HCT116 (cell line): Measurements from ENCODE around the gene MIEF1. TPM values are rescaled to one million over a fixed set of nuclear protein-coding genes. Genes with fewer than 3 reads are reported as not detected.

ENCODE experiments used
- ATAC-seq: fragments of 200-7000 bp; cut with Tn5 transposase; 2 replicates; pipeline ENCODE4 v1.9.1; 2020; ENCODE audit warnings: mild to moderate bottlenecking, moderate library complexity
- BruUV-seq: library from RNA; stranded (reverse); fragments of 400-500 nt; replicated peaks from 2 replicates; lab custom pipeline; 2021; lab: Mats Ljungman, UMichigan
- CTCF ChIA-PET: fragments of 300-600 bp; sonication (Branson Sonifier 250); formaldehyde crosslinking; loops from one replicate; lab custom pipeline; 2021; ENCODE audit warnings: antibody characterized with exemption; lab: Charles Lee
- POLR2A ChIA-PET: fragments of 300-600, 350-600 bp; sonication (Branson Sonifier 250); formaldehyde crosslinking; loops from one replicate; lab custom pipeline; 2021; ENCODE audit warnings: antibody characterized with exemption; lab: Charles Lee
- RAD21 ChIA-PET, 2 experiments: fragments of 300-600 bp; sonication (Branson Sonifier 250); formaldehyde crosslinking; loops; one replicate each; lab custom pipeline; 2023; ENCODE audit warnings: low total read pairs in 2 of 2; ENCODE audit not compliant: uncharacterized antibody in 2 of 2, unreplicated experiment in 2 of 2, low non-redundant PET in 1 of 2; lab: Charles Lee
- DNase-seq: peaks from one replicate; pipeline ENCODE4 v3.0.0-alpha.2; 2010; ENCODE audit warnings: low read depth, low spot score
- H2AFZ ChIP-seq: fragments of 200-600 bp; shearing (Covaris generic), sonication (generic); 2 replicates; pipeline ENCODE4 v1.6.1; 2017; ENCODE audit warnings: low read depth, mixed run types, mixed read lengths, antibody characterized with exemption, low read length; ENCODE audit not compliant: poor library complexity, severe bottlenecking
- H3K27ac ChIP-seq: 2 replicates; pipeline ENCODE4 v1.5.1; 2012; ENCODE audit warnings: low read depth, low read length
- H3K27me3 ChIP-seq: fragments of 200-600 bp; sonication (generic); 2 replicates; pipeline ENCODE4 v1.6.1; 2016; ENCODE audit warnings: mixed run types, low read length, mixed read lengths; ENCODE audit not compliant: insufficient read depth
- H3K36me3 ChIP-seq, 2 experiments: fragments of 200-500 bp in 1 of 2; fragments of 200-600 bp in 1 of 2; sonication (Bioruptor generic) in 1 of 2; sonication (generic) in 1 of 2; 2 replicates each; pipeline versions ENCODE4 v1.5.1 to v1.6.1; 2014 to 2016; ENCODE audit warnings: low read length in 2 of 2, inconsistent platforms in 1 of 2, mixed read lengths in 1 of 2, mixed run types in 1 of 2; ENCODE audit not compliant: insufficient read depth in 2 of 2, control insufficient read depth in 1 of 2
- H3K4me1 ChIP-seq, 2 experiments: fragments of 200-600 bp in 1 of 2; sonication (generic) in 1 of 2; 2 replicates each; pipeline versions ENCODE4 v1.5.1 to v1.6.1; 2012 to 2017; ENCODE audit warnings: low read length in 2 of 2, inconsistent platforms in 1 of 2, mild to moderate bottlenecking in 1 of 2, mixed read lengths in 1 of 2, mixed run types in 1 of 2, moderate library complexity in 1 of 2; ENCODE audit not compliant: insufficient read depth in 2 of 2, control insufficient read depth in 1 of 2
- H3K4me2 ChIP-seq: fragments of 200-600 bp; sonication (generic); 2 replicates; pipeline ENCODE4 v1.6.1; 2017; ENCODE audit warnings: mixed run types, low read length, mixed read lengths
- H3K4me3 ChIP-seq, 2 experiments: fragments of 200-600 bp in 1 of 2; sonication (generic) in 1 of 2; replicated peaks in 1 of 2; 2 replicates each; pipeline ENCODE4 v1.5.1; 2011 to 2016; ENCODE audit warnings: low read length in 2 of 2, control low read depth in 1 of 2, low read depth in 1 of 2, mild to moderate bottlenecking in 1 of 2, mixed read lengths in 1 of 2, mixed run types in 1 of 2
- H3K79me2 ChIP-seq: fragments of 200-600 bp; sonication (generic); 2 replicates; pipeline ENCODE4 v1.6.1; 2017; ENCODE audit warnings: mild to moderate bottlenecking, mixed run types, low read length, moderate library complexity, mixed read lengths; ENCODE audit not compliant: insufficient read depth
- H3K9ac ChIP-seq: fragments of 200-600 bp; sonication (generic); 2 replicates; pipeline ENCODE4 v1.6.1; 2016; ENCODE audit warnings: low read length, mixed read lengths
- H3K9me2 ChIP-seq: fragments of 200-600 bp; sonication (generic), shearing (Covaris generic); 2 replicates; pipeline ENCODE4 v1.6.1; 2017; ENCODE audit warnings: mixed run types, mild to moderate bottlenecking, moderate library complexity; ENCODE audit not compliant: insufficient read depth
- H3K9me3 ChIP-seq, 2 experiments: fragments of 200-500 bp in 1 of 2; fragments of 200-600 bp in 1 of 2; sonication (Bioruptor generic) in 1 of 2; sonication (generic) in 1 of 2; 2 replicates each; pipeline ENCODE4 v1.6.1; 2014 to 2017; ENCODE audit warnings: low read length in 2 of 2, mixed read lengths in 2 of 2, inconsistent platforms in 1 of 2, low read depth in 1 of 2, mild to moderate bottlenecking in 1 of 2, mixed run types in 1 of 2, moderate library complexity in 1 of 2; ENCODE audit not compliant: control insufficient read depth in 1 of 2, insufficient read depth in 1 of 2
- H4K20me1 ChIP-seq: fragments of 200-600 bp; sonication (generic), shearing (Covaris generic); 2 replicates; pipeline ENCODE4 v1.6.1; 2017; ENCODE audit warnings: mixed run types, mild to moderate bottlenecking, moderate library complexity; ENCODE audit not compliant: insufficient read depth
- EZH2 ChIP-seq: fragments of 200-600 bp; sonication (generic); IDR thresholded peaks from 2 replicates; pipeline ENCODE4 v1.6.1; 2017; ENCODE audit warnings: antibody characterized with exemption, mixed run types
- EZH2phosphoT487 ChIP-seq: fragments of 200-600 bp; IDR thresholded peaks from 2 replicates; pipeline ENCODE4 v1.6.1; 2018; ENCODE audit warnings: antibody characterized with exemption, borderline replicate concordance
- JUND ChIP-seq: IDR thresholded peaks from 2 replicates; pipeline ENCODE4 v1.6.1; 2012
- POLR2AphosphoS5 ChIP-seq: IDR thresholded peaks from 2 replicates; pipeline ENCODE4 v1.6.1; 2011; ENCODE audit warnings: mild to moderate bottlenecking, low read depth, low read length, moderate library complexity
- SP1 ChIP-seq: IDR thresholded peaks from 2 replicates; pipeline ENCODE4 v1.6.1; 2012; ENCODE audit warnings: low read depth
- SRF ChIP-seq: IDR thresholded peaks from 2 replicates; pipeline ENCODE4 v1.6.1; 2012; ENCODE audit warnings: low read depth
- TCF7L2 ChIP-seq: IDR thresholded peaks from 2 replicates; pipeline ENCODE4 v1.7.0; 2011; ENCODE audit warnings: borderline replicate concordance, inconsistent platforms; ENCODE audit not compliant: insufficient read depth, insufficient read length; ENCODE audit errors: extremely low read depth
- YY1 ChIP-seq: IDR thresholded peaks from 2 replicates; pipeline ENCODE4 v1.6.1; 2011; ENCODE audit warnings: low read length, low read depth, moderate library complexity, mild to moderate bottlenecking; ENCODE audit not compliant: insufficient replicate concordance; ENCODE audit errors: extremely low read depth
- intact Hi-C: fragments of 100-400 bp; cut with micrococcal nuclease; formaldehyde crosslinking; loops from 2 replicates; pipeline ENCODE4 v1.10.0; 2022
- total RNA-seq: library from RNA; stranded (reverse); gene quantifications from one replicate; pipeline ENCODE4 v1.2.1, GENCODE V29; 2021; ENCODE audit not compliant: unreplicated experiment
- TF ChIP-seq, protein P1 (sequence below), 3 experiments: fragments of 200-600 bp in 1 of 3; sonication (generic) in 1 of 3; IDR thresholded peaks in 2 of 3; conservative IDR thresholded peaks in 1 of 3; 2 replicates each; pipeline ENCODE4 v1.5.1; 2012 to 2017; ENCODE audit warnings: low read depth in 2 of 3, low read length in 2 of 3, antibody characterized with exemption in 1 of 3, borderline replicate concordance in 1 of 3, control low read depth in 1 of 3, mild to moderate bottlenecking in 1 of 3, mixed read lengths in 1 of 3, mixed run types in 1 of 3, moderate library complexity in 1 of 3; ENCODE audit not compliant: insufficient read depth in 1 of 3
- TF ChIP-seq, protein P2 (sequence below): IDR thresholded peaks from 2 replicates; pipeline ENCODE4 v1.6.1; 2012; ENCODE audit warnings: low read depth

Gene MIEF1
- total RNA-seq, 1 experiment from 2014 or later = 42.8 TPM

DNA sequence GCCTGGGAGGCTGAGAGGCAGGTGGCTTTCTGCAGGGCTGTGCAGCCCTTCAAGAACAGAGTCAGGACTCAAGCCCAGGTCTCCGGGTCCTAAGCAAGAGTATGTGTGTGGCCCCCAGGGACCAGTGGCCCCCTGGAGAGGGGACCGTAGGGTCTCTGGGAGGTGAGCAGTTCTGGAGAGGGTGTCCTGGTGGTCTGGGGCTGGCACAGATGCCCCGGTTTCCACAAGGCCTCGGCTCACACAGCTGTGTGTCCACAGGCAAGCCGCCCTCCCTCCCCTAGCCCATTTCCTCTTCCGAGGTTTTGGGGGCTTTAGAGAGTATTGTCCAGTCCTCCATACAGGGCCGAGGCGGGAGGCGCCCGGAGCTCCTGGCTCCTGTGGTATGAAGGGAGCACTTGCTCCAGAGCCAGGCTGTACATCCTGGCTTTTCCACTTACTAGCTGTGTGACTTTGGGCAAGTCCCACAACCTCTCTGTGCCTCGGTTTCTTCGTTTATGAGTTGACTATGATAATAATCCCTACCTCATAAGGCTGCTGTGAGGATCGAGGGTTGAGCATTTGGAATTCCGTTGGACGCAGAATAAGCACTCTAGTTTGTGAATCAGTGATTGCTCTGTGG, 33.9 kb downstream of the MIEF1 start:
- H3K4me2 ChIP-seq = no peak overlapping the region
- BruUV-seq = no TSS peak

More for the DNA sequence above, 33.9 kb downstream of the MIEF1 start:
- peaks cover 16% of the 10 kb centered on the region for H3K79me2 ChIP-seq
- TF ChIP-seq EZH2 = no peak
- TF ChIP-seq SP1 = no peak
- TF ChIP-seq, protein P1, sequence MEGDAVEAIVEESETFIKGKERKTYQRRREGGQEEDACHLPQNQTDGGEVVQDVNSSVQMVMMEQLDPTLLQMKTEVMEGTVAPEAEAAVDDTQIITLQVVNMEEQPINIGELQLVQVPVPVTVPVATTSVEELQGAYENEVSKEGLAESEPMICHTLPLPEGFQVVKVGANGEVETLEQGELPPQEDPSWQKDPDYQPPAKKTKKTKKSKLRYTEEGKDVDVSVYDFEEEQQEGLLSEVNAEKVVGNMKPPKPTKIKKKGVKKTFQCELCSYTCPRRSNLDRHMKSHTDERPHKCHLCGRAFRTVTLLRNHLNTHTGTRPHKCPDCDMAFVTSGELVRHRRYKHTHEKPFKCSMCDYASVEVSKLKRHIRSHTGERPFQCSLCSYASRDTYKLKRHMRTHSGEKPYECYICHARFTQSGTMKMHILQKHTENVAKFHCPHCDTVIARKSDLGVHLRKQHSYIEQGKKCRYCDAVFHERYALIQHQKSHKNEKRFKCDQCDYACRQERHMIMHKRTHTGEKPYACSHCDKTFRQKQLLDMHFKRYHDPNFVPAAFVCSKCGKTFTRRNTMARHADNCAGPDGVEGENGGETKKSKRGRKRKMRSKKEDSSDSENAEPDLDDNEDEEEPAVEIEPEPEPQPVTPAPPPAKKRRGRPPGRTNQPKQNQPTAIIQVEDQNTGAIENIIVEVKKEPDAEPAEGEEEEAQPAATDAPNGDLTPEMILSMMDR (IDR thresholded peaks at IDR 0.05 in 2 of 3, conservative IDR thresholded peaks at IDR 0.05 in 1 of 3; ENCODE audit: borderline replicate concordance in 1 of 3, insufficient read depth in 1 of 3, low read depth in 2 of 3, low read length in 2 of 3) = no peak
- TF ChIP-seq JUND = no peak
- no peak for TF ChIP-seq YY1
- no peak for TF ChIP-seq EZH2phosphoT487
- TF ChIP-seq SRF = no peak
- TF ChIP-seq POLR2AphosphoS5 = no peak
- TF ChIP-seq, protein P2, sequence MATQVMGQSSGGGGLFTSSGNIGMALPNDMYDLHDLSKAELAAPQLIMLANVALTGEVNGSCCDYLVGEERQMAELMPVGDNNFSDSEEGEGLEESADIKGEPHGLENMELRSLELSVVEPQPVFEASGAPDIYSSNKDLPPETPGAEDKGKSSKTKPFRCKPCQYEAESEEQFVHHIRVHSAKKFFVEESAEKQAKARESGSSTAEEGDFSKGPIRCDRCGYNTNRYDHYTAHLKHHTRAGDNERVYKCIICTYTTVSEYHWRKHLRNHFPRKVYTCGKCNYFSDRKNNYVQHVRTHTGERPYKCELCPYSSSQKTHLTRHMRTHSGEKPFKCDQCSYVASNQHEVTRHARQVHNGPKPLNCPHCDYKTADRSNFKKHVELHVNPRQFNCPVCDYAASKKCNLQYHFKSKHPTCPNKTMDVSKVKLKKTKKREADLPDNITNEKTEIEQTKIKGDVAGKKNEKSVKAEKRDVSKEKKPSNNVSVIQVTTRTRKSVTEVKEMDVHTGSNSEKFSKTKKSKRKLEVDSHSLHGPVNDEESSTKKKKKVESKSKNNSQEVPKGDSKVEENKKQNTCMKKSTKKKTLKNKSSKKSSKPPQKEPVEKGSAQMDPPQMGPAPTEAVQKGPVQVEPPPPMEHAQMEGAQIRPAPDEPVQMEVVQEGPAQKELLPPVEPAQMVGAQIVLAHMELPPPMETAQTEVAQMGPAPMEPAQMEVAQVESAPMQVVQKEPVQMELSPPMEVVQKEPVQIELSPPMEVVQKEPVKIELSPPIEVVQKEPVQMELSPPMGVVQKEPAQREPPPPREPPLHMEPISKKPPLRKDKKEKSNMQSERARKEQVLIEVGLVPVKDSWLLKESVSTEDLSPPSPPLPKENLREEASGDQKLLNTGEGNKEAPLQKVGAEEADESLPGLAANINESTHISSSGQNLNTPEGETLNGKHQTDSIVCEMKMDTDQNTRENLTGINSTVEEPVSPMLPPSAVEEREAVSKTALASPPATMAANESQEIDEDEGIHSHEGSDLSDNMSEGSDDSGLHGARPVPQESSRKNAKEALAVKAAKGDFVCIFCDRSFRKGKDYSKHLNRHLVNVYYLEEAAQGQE = no peak
- no peak for TF ChIP-seq TCF7L2
- H3K9ac ChIP-seq = no peak overlapping the region
- H3K9me3 ChIP-seq = no peaks in the 10 kb centered on the region
- DNase-seq = no peak
- no peak for ATAC-seq
- no peaks in the 10 kb centered on the region for H3K9me2 ChIP-seq
- H2AFZ ChIP-seq = no peak overlapping the region
- no peak overlapping the region for H3K4me3 ChIP-seq
- H3K36me3 ChIP-seq = peaks cover 0 to 2% of the 10 kb centered on the region in 2 experiments; a peak in 1 of 4 replicates
- no peaks in the 10 kb centered on the region for H3K27me3 ChIP-seq
- POLR2A ChIA-PET = interaction anchor here (1.1 kb wide), 1 partner anchor 16 kb away, joined by 3 read pairs; the partner anchor contains the start of gene ATF4
- H3K4me1 ChIP-seq = peaks cover 25 to 35% of the 10 kb centered on the region in 2 experiments
- no peak overlapping the region for H3K27ac ChIP-seq
- intact Hi-C loops = loop anchor here (2.0 to 10.0 kb wide), 3 partner anchors 273 to 501 kb away; no protein-coding TSS in a partner anchor
- no peaks in the 10 kb centered on the region for H4K20me1 ChIP-seq
- RAD21 ChIA-PET = no interaction called here
- CTCF ChIA-PET = interaction anchor here (1.1 to 2.9 kb wide), 5 partner anchors 9 to 501 kb away, joined by 3 to 20 read pairs (median 9); no protein-coding TSS in a partner anchor
